Activated naive CD8-positive, alpha-beta T cell (primary cell): ENCODE measurements around the gene ZNF550.
A peak's percentile ranks its signal among the peaks of the same experiment; 100 is the strongest.
"Not testable (repeated sequence)": the region's sequence is repeated elsewhere in the genome, so short reads cannot be mapped to it uniquely, and the experiment has no call there.

Source experiments
- H3K27ac Mint-ChIP-seq: one replicate; pipeline ENCODE4 v1.8.0; 2021; ENCODE audit warnings: mixed read lengths
- H3K27me3 Mint-ChIP-seq: one replicate; pipeline ENCODE4 v1.8.0; 2021; ENCODE audit warnings: mixed read lengths
- H3K36me3 Mint-ChIP-seq: one replicate; pipeline ENCODE4 v1.8.0; 2021; ENCODE audit warnings: mixed read lengths
- H3K4me1 Mint-ChIP-seq: one replicate; pipeline ENCODE4 v1.8.0; 2021; ENCODE audit warnings: low read depth, mixed read lengths
- H3K4me3 Mint-ChIP-seq: one replicate; pipeline ENCODE4 v1.8.0; 2021; ENCODE audit warnings: mild to moderate bottlenecking, mixed read lengths
- H3K9me3 Mint-ChIP-seq: one replicate; pipeline ENCODE4 v1.8.0; 2021; ENCODE audit warnings: low read depth, mixed read lengths

Gene ZNF550

DNA sequence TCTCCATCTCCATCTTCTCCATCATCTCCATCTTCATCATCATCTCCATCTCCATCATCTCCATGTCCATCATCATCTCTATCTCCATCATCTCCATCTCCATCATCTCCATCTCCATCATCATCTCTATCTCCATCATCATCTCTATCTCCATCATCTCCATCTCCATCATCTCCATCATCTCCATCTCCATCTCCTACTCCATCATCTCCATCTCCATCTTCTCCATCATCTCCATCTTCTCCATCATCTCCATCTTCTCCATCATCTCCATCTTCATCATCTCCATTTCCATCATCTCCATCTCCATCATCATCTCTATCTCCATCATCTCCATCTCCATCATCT lies 60.4 kb downstream of the ZNF550 start:
- Mint-ChIP-seq H3K4me3 (peak overlapping the region; percentile 86), H3K9me3 (peaks cover 28% of the 10 kb centered on the region), H3K4me1 (peaks cover 24% of the 10 kb centered on the region), H3K27ac (peak overlapping the region; percentile 74), H3K36me3 (peaks cover 41% of the 10 kb centered on the region)
- not testable (repeated sequence) for H3K27me3 Mint-ChIP-seq

DNA sequence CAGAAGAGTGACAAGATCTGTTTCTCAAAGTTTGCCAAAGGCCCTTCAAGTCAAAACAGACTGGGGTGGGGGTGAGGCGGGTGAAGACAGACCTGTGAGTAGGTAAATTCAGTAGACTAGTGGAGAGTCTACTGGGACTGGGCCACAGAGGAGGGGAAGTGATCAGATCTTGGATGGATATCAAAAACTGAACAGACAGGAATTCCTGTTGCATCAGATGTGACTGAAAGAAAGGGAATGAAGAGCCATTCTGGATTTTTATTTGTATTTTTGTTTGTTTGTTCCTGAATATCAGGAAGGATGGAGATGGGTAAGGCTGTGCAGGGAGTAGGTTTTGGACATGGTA lies 71.4 kb downstream of the ZNF550 start:
- Mint-ChIP-seq H3K4me3 (peak overlapping the region; percentile 81), H3K36me3 (peaks cover 41% of the 10 kb centered on the region), H3K9me3 (peaks cover 13% of the 10 kb centered on the region), H3K4me1 (peaks cover 14% of the 10 kb centered on the region)
- H3K27me3 Mint-ChIP-seq, H3K27ac Mint-ChIP-seq: not testable (repeated sequence)

DNA sequence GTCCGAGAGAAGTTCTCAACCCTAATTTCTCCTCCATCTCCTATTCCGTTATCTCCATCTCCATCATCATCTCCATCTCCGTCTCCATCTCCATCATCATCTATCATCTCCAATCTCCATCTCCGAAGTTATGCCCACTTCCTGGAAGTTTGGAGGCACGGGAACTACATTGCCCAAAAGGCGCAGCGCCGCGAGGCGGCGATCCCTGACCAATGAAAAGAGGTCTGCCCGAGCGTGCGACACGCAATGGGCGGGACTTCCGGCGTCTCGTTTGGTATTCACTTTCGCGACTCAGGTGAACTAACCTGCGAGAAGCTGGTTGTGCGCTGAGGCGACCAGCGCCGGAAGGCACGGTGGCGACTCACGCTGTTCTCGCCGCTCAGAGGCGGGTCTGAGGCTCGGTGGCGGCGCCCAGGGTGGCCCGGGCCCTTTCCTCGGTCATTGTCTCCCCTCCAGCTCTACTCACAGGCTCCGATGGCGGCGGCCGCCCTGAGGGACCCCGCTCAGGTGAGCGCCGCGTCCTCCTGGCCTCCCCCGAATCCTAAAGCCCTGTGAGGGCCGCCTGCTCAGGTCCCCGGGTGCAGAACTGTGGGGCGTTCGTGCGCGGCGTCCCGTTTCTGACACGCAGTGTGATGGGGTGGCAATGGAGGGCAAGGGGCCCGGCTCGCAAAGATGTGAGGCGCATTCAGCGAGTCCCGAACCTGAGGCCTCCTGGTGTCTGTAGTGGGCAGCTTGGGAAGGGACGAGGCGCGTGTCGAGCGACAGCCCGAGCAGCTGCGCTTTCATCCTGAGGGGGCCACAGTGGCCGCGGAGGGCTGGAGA lies 72.0 kb downstream of the ZNF550 start, which contains the start of gene ZNF419:
Gene ZNF419 (plus strand): TSS at position 274 of the 822 bp plus-strand sequence. CDS start 201 bp downstream, at position 475.
- H3K36me3 Mint-ChIP-seq, result peaks cover 35% of the 10 kb centered on the region
- not testable (repeated sequence) for H3K27me3 Mint-ChIP-seq
- H3K27ac Mint-ChIP-seq, result peak within 1 kb of the TSS; percentile 88
- H3K4me1 Mint-ChIP-seq, result peaks cover 14% of the 10 kb centered on the region
- H3K9me3 Mint-ChIP-seq, result peaks cover 13% of the 10 kb centered on the region
- peak within 1 kb of the TSS; percentile 81 for H3K4me3 Mint-ChIP-seq
